Activated CD8-positive, alpha-beta memory T cell treated with anti-CD3 and anti-CD28 coated beads for 4 hours (primary cell): ENCODE measurements around the gene TAF6.

ENCODE experiments used
- DNase-seq, 2 donors: peaks; one replicate each; pipeline ENCODE4 v3.0.0-alpha.2; 2020; ENCODE audit warnings: low read depth in 2 of 2

The TAF6 gene

DNA sequence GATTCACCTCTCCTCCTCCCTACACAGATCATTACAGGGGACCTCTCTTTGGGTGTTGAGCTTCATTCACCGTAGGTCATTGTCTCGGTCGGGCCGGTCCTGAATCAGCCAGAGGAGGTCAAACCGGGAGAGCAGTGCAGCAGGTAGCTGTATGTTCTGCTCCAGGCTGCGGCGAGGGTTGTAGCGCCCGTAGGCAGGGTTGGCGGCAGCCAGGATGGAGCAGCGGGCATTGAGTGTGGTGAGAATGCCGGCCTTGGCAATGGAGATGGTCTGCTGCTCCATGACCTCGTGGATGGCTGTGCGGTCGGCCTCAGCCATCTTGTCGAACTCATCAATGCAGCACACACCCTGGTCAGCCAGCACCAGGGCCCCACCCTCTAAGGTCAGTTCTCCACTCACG is 23.5 kb downstream of the TAF6 start:
- no peak for DNase-seq

DNA sequence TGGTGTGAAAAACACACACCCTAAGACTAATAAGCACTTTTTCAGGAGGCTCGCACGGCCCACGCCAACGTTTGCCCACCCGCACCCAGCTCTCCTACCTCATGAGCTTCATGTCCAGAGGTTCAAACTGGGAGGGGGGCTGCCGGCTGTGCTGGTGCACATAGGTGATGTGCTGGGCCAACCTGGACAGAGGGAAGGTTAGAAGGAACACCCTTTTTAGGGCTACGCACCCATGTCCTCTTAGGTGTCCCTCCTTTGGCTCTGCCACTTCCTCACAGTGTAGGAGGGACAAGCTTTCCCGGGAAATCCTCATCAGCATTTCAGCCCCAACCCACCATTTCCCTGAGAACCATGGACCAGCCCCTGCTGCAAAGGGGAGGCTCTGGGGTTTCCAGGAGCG is 23.9 kb downstream of the TAF6 start:
- DNase-seq, result no peak

DNA sequence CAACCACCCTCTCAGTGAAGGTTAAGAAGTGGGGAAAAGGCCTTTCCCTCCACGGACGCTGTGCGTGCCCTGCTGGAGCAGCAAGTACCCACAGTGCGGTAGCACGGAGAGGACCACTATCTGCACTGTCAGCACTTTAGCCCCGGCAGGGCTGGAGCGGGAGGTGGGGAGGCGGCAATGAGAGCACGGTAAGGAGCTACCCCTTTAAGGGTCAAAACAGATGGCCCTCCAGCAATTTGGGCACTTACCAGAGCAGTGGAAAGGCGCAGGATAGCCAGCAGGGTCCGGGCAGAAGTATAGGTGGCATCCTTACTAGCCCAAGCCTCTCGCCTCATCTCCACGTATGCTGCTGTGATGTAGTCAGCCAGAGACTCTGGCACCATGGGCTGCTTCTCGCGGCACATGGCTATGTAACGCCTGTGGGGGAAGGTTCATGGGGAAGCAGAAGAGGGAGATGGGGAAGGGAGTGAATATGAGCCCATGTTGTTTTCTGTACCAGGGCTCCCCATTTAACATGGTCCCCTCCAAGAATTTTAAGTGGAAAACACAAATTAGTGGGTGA is 25.2 kb downstream of the TAF6 start:
- DNase-seq, result no peak

DNA sequence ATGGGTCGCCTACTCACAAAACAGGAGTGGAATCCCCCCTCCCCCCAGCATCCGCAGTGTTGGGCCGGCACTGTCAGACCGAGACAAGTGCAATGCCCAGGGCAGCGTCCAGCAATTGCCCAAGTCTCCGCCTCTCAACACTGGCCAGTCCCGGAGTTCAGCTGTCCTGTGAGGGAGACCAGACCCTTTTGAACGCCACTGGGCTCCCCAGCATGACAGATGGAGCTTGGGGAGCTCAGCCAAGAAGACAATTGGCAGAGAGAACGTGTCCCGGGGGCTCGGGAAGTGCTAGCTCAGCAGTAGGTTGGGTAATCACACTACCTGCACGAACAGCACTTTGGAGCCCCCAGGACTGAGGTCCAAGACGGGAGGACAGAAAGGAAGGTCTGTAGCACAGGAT is 25.7 kb downstream of the TAF6 start:
- DNase-seq, result no peak

DNA sequence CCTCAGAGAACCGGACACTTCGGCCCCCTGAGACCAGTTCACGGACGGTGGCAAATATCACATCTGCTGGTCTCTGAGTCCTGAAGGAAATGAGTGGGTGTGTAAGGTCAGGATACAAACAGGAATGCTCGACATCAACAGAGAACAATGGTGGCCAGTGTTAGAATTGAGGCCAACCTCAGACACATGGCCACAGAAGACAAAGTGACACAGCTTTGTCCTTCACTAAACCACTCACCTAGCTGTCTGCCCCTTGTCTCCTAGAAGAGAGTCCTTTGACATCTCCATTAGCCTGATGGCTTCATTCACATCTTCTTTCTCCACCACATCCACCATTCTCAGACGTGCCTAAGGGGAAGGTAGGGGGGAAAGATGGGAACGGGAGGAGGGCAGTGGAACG is 26.1 kb downstream of the TAF6 start:
- no peak for DNase-seq

DNA sequence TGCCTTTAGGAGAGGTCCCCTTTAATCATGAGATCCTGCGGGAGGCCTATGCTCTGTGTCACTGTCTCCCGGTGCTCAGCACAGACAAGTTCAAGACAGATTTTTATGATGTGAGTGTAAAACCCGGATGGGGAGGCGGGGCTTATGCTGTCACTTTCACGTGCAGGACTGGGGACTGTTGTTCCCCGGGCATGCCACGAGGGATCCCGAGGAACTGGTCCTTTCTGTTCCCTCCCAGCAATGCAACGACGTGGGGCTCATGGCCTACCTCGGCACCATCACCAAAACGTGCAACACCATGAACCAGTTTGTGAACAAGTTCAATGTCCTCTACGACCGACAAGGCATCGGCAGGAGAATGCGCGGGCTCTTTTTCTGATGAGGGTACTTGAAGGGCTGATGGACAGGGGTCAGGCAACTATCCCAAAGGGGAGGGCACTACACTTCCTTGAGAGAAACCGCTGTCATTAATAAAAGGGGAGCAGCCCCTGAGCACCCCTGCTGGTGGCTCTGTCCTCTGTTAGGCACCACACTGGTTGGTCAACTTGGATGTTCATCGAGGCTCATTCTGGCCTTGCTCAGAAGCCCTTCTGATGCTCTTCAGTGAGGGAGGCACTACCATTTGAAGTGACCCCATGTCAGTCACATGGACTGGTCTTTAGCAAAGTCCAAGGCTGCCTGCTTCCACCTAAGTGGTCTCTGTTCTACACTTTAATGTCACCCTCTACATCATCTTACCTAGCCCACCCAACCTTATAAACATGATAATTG is 27.6 kb downstream of the TAF6 start:
- DNase-seq, result no peak

DNA sequence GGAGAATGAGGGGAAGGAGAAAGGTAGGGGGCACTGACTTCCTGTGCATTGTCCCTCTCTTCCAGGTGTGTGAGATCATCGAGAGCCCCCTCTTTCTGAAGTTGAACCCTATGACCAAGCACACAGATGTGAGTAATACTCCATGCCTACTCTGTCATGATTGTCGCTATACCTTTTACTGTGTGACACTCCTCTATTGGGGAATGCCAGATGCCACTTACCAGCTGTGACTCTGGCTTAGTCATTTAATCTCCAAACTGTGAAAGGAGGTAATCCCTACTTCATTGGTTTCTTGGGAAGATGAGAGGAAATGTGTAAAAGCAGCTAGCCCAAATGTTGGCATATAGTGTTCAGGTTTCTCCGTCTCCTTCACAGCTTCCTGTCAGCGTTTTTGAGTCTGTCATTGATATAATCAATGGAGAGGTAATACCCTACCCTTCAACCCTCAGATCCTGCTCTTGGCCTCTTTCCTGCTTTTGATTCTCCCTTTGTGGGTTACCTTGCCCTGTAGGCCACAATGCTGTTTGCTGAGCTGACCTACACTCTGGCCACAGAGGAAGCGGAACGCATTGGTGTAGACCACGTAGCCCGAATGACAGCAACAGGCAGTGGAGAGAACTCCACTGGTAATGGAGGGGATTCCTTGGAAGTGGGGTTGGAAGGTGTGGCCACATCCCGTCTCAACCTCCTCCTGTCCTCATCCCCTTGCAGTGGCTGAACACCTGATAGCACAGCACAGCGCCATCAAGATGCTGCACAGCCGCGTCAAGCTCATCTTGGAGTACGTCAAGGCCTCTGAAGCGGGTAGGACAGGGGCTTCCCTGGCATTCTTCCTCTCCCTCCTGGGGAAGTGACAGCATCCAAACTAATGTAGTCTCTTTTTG is 28.4 kb downstream of the TAF6 start:
- DNase-seq, result no peak

DNA sequence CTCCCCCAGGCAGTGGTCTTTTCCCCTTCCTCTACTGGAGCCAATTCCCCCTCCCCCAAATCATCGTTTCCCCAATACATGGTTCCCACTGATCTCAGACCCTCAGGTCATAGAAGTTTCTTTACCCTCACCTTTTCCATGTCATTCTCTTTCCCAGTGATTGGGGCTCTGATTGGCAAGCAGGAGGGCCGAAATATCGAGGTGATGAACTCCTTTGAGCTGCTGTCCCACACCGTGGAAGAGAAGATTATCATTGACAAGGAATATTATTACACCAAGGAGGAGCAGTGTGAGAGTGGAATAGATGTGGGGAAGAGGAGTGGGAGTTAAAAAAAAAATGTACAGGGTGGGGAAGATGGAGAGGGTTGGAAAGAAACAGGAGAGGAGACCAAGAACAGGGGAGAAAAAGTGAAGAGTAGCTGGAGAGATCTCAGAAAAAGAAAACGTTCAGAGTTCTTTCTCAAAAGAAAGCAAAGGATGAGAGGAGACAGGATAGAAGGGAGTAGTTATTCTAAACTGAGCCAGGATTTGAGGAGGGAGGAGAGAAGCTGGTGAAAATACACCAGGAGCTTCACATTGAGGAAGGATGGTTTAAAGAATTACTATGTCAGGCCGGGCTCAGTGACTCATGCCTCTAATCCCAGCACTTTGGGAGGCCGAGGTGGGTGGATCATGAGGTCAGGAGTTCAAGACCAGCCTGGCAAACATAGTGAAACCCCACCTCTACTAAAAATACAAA is 29.5 kb downstream of the TAF6 start:
- no peak for DNase-seq

DNA sequence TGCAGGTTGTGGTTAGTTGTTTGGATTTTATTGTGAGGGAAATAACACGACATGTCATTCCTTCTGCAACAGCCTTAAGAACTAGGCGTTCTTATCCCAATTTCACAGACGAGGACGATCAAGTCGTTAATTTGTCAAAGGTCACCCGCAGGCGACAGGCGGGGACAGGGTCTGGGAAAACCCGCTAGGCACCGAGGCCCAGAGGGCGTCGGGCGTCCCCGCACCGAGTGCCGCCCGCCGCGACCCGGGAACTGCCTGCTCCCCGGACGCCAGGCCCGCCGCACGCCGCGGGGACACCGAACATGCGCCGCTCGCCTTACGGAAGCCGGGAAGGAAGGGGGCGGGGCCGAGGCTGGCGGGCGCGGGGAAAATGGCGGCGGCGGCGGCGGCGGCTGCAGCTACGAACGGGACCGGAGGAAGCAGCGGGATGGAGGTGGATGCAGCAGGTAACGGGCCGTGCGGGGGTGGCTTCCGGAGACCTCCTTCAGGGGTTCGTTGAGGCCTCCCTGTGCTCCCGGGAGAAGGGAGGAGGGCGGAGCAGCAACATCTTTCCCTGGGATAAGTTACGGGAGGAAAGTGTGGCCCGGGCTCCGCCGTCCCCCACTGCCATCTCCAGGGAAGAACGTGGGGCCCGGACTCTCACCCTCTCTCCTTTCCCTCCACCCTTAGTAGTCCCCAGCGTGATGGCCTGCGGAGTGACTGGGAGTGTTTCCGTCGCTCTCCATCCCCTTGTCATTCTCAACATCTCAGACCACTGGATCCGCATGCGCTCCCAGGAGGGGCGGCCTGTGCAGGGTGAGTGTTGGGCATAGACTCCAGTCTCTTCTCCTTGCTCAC is 30.3 kb downstream of the TAF6 start, which contains the start of gene COPS6:
TSS of gene COPS6 (plus strand) at position 349 of the 837 bp plus-strand sequence. CDS start at position 371, 22 bp downstream.
- DNase-seq, result peak; percentile 63 to 64

DNA sequence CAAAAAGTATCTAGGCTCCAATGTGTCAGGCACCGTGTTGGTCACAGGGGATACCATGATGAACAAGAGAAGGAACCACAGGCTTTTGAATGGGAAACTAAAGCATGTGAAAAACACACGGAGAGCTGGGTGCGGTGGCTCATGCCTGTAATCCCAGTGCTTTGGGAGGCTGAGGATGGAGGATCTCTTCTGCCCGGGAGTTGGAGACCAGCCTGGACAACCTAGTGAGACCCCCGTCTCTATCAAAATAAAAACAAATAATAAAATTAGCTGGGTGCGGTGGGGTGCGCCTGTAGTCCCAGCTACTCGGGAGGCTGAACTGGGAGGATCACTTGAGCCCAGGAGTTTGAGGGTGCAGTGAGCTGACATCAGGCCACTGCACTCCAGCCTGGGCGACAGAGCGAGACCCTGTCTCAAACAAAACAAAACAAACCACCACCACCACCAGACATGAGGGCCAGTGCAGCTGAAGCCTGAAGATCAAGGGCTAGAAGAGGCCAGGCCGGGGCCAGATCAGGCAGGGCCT is 31.0 kb downstream of the TAF6 start:
- DNase-seq, result no peak

DNA sequence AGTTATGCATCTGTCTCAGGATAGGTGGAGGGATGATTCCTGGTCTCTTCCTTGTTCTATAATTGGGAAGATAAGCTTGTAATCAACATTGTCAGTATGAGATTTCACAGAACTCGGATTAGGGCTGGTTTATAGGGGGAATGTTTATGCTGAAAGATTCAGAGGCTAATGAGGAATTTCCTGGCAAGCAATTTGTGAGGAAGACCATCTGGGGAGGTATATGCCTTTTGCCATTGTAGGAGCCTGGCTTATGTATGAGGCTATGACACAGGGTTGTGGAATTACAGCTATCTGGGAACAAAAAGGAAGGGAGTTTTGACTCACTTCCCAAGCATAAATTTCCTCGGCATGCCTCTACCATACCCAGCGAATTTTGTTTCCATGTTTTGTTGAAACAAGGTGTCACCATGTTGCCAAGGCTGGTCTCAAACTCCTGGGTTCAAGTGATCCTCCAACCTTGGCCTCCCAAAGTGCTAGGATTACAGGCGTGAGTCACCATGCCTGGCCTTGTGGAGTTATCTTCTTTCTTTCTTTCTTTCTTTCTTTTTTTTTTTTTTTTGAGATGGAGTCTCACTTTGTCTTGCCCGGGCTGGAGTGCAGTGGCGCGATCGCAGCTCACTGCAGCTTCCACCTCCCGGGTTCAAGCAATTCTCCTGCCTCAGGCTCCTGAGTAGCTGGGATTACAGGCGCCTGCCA is 32.0 kb downstream of the TAF6 start:
- DNase-seq, result no peak

DNA sequence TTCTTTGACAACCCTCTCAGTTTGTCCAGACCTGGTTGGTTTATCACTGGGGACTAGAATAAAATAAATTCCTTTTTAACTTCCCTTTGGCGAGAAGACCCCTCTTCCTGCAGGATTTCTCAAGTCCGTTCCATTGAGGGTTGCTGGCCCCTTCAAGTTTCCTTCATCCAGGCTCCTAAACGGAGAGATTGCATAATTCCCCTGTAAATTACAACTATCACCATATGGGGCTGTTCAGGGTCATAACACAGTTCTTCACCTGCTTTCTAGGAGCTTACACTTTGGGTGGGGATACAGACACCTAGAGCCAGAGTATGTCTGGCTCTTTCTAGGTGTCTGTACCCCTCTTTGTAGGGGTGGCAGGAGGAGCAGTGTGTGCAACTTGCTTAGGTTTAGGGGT is 33.6 kb downstream of the TAF6 start:
- DNase-seq, result no peak

DNA sequence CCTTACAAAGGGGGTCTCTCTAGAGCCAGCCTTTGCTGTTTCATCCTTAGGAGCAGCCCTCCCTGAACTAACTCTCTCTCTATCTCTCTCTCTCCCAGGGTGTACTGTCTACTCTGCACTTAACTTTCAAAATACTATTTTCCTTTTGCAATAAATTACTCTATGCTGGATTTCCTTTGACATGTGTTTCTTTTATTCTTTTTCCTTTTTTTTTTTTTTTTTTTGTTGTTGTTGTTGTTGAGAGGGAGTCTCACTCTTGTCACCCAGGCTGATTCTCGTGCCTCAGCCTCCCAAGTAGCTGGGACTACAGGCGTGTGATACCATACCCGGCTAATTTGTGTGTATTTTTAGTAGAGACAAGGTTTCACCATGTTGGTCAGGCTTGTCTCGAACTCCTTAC is 36.2 kb downstream of the TAF6 start:
- no peak for DNase-seq

DNA sequence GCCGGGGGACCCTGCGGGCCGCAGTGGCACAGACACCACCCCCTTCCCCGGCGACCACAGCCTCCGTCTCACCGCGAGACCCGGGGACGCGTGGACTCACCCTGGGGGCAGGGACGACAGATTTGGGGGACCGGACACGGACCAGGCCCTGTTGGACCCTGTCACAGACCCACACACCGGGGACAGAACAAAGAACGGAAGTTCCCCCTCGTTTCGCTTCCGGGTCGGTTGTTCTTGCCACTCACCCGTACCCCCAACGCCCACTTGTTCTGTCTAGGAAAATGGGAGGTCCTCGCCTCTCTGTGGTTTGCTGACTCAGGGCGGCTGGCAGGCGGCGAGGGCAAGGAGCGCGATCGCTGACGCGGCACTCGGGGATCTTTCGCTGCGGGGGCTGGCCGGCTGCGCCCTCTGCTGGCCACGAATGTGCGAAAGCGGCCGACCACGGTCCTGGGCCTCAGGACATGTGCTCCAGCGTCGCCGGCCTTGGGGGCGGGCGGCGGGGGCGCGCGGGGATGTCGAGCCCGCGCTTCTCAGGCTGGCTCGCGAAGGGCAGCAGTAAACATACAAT is 37.5 kb downstream of the TAF6 start, which contains the start of gene ZNF3:
TSS of gene ZNF3 (minus strand) at position 189 of the 568 bp plus-strand sequence. CDS start 4,366 bp downstream, outside the sequence.
- peak; percentile 95 to 97 for DNase-seq

DNA sequence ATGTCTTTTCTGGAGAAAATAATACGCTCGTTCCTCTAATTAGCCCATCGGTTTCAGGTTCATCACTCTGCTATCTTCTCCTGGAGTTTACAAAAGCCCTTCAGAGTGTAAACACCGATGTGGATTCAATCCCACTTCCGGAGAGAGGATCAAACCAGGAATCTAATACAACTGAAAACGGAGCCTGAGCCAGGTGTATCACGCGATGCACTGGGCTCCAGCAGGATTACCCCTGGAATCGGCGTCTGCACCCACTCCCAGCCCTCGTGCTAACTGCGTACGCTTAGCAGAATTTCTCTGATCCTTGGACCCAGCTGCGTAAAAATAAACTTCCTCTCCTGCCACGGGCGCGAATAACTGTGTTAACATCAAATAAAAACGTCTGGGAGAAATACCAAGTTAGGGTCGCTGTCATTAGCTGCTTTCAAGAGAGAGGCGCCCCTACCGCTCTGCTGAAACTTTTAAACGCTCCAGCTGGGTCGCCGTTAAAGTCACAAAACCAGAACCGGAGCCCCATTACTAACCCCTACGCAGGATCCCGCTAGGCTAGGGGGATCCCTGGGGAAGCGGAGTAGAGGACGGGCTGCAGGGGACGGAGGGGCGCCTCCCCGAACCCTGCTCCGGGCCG is 38.1 kb downstream of the TAF6 start:
- DNase-seq, result no peak

DNA sequence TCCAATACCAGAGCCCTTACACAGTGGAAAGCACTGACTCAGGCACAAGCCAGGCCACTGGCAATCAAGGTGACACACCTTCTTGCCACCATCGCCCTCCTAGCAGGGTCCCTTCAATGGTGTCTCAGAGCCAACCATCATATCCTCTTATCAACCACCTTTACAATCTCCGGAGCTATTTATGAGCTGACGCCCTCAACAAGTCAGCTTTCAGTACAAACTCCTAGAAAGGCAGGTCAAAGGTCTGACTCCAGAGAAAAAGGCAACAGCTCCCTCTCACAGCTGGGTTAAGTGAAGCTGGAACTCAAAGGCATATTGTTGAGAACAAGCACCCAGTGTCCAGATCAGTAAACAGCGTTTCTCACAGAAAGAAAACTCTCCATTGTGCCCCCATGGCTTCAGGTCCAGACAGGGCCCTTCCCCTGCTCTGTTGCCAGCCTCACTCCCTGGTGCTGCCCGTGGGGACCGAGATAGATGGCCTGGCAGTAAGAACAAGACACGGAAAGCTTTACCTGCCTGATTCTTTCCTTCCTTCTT is 40.1 kb downstream of the TAF6 start:
- DNase-seq, result no peak

DNA sequence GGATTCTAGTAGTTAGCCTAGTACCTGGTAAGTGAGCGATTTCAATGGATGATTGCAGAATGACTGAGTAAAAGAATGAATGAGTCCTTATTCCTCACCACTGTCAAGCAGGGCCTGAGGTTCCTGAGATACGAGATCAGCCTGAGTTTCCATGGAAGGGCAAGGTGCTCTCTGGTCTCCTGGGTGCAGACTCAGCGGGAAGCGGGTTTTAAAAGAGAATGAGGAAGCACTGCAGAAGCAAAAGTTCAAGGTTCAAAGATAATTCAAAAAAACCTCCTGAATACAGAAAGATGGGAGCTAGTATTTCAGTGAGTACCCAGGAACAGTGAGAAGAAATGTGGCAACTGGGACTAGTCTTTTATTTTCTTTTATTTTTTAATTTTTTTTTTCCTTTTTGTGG is 42.0 kb downstream of the TAF6 start:
- no peak for DNase-seq

DNA sequence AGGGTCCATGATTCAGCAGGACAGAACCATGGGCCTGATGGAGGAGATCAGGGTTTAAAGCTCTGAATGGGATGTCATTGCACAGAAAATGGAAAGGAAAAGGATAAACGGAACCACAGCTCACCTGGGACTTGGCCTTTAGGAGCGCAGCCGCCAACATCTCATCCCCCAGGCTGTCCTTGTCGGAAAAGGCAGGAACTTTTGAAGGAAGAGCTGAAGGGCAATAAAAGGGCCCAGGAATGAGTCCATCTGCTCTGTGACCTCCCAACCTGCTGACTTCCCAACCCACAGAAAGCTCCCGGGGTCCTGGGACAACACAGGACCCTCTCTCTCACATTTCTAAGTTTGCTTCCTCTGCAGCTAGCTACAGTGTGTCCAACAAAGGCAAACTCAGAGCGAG is 43.7 kb downstream of the TAF6 start:
- no peak for DNase-seq

DNA sequence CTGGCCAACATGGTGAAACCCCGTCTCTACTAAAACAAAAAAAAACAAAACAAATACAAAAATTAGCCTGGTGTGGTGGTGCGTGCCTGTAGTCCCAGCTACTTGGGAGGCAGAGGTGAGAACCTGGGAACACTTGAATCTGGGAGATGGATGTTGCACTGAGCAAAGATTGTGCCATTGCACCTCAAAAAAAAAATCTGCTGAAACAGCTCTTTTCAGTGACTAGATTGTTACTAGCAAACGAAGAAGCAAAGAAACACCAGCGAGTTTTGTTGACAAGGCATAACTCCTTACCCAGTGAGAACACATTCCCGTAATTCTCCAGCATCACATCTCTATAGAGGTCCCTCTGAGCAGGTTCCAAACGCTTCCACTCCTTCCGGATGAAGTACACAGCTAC is 44.3 kb downstream of the TAF6 start:
- DNase-seq, result no peak
